Measurements from ENCODE around the gene TMEM52.

TMEM52 gene

GRCh38 chr1:1917304-1917976 lies 1.6 kb downstream of the TMEM52 start:
- no peak overlapping the region for H3K4me3 ChIP-seq (ENCODE audit: low read depth in 1 of 2, low read length in 1 of 2)
- peaks cover 9 to 31% of the 10 kb centered on the region in 2 experiments for H3K4me1 ChIP-seq (ENCODE audit: control insufficient read depth in 1 of 2, insufficient read depth in 1 of 2, low read depth in 1 of 2, low read length in 1 of 2)
- no peaks in the 10 kb centered on the region for H3K36me3 ChIP-seq
- no peaks in the 10 kb centered on the region for H3K9me3 ChIP-seq
- no peak overlapping the region for H3K27ac ChIP-seq
- TF ChIP-seq CTCF (IDR thresholded peaks at IDR 0.05) = no peak
- peaks cover 33% of the 10 kb centered on the region for H3K27me3 ChIP-seq

GRCh38 chr1:1916851-1917251 lies 2.2 kb downstream of the TMEM52 start:
- Histone ChIP-seq H3K4me1 (ENCODE audit: control insufficient read depth in 1 of 2, insufficient read depth in 1 of 2, low read depth in 1 of 2, low read length in 1 of 2) (peaks cover 9 to 31% of the 10 kb centered on the region in 2 experiments), H3K27ac (no peak overlapping the region), H3K4me3 (ENCODE audit: low read depth in 1 of 2, low read length in 1 of 2) (no peak overlapping the region), H3K9me3 (no peaks in the 10 kb centered on the region), H3K36me3 (no peaks in the 10 kb centered on the region), H3K27me3 (peaks cover 34% of the 10 kb centered on the region)
- TF ChIP-seq CTCF (IDR thresholded peaks at IDR 0.05) = no peak

- Histone ChIP-seq H3K27ac (no peak overlapping the region), H3K4me1 (ENCODE audit: control insufficient read depth in 1 of 2, insufficient read depth in 1 of 2, low read depth in 1 of 2, low read length in 1 of 2) (peaks cover 9 to 31% of the 10 kb centered on the region in 2 experiments), H3K4me3 (ENCODE audit: low read depth in 1 of 2, low read length in 1 of 2) (no peak overlapping the region), H3K27me3 (peaks cover 41% of the 10 kb centered on the region), H3K36me3 (no peaks in the 10 kb centered on the region), H3K9me3 (no peaks in the 10 kb centered on the region)
- no peak for TF ChIP-seq CTCF (IDR thresholded peaks at IDR 0.05)
Observed at GRCh38 chr1:1915911-1916840, 2.9 kb downstream of the TMEM52 start.

- no peak for TF ChIP-seq CTCF (IDR thresholded peaks at IDR 0.05)
- H3K36me3 ChIP-seq = no peaks in the 10 kb centered on the region
- H3K27me3 ChIP-seq = peaks cover 47% of the 10 kb centered on the region
- peaks cover 9 to 21% of the 10 kb centered on the region in 2 experiments for H3K4me1 ChIP-seq (ENCODE audit: control insufficient read depth in 1 of 2, insufficient read depth in 1 of 2, low read depth in 1 of 2, low read length in 1 of 2)
- H3K27ac ChIP-seq = no peak within 1 kb of the TSS
- H3K9me3 ChIP-seq = no peaks in the 10 kb centered on the region
- no peak within 1 kb of the TSS for H3K4me3 ChIP-seq (ENCODE audit: low read depth in 1 of 2, low read length in 1 of 2)
Observed at GRCh38 chr1:1914971-1915692, 3.9 kb downstream of the TMEM52 start, which contains the start of gene CALML6. Gene CALML6 (plus strand): TSS chr1:1915260. CDS start chr1:1915281, 21 bp downstream.

Data from neutrophil (primary cell).